Subcutaneous abdominal adipose tissue (tissue), 5 donors: ENCODE results near the gene EEFSEC.

Source experiments
- H3K27ac ChIP-seq: one replicate; pipeline ENCODE4 v1.7.0; 2013; ENCODE audit warnings: low read depth, mild to moderate bottlenecking, inconsistent platforms, low read length, moderate library complexity
- H3K27me3 ChIP-seq, 5 donors: one replicate each; pipeline ENCODE4 v1.7.0; 2013; ENCODE audit warnings: low read length in 5 of 5, inconsistent platforms in 1 of 5; ENCODE audit not compliant: control insufficient read depth in 5 of 5, insufficient read depth in 4 of 5
- H3K36me3 ChIP-seq, 5 donors: one replicate each; pipeline ENCODE4 v1.7.0; 2013; ENCODE audit warnings: low read length in 5 of 5; ENCODE audit not compliant: control insufficient read depth in 5 of 5, insufficient read depth in 5 of 5
- H3K4me1 ChIP-seq, 5 donors: one replicate each; pipeline ENCODE4 v1.7.0; 2013; ENCODE audit warnings: low read length in 5 of 5, mild to moderate bottlenecking in 3 of 5, moderate library complexity in 1 of 5; ENCODE audit not compliant: control insufficient read depth in 5 of 5, insufficient read depth in 5 of 5
- H3K4me3 ChIP-seq, 5 donors: one replicate each; pipeline ENCODE4 v1.7.0; 2013; ENCODE audit warnings: low read length in 5 of 5, low read depth in 1 of 5
- H3K9ac ChIP-seq, 5 donors: one replicate each; pipeline ENCODE4 v1.7.0; 2013; ENCODE audit warnings: low read length in 5 of 5, mild to moderate bottlenecking in 4 of 5, moderate library complexity in 3 of 5
- H3K9me3 ChIP-seq, 5 donors: one replicate each; pipeline ENCODE4 v1.7.0; 2013; ENCODE audit warnings: low read length in 5 of 5; ENCODE audit not compliant: control insufficient read depth in 5 of 5
- donor health status: healthy.
- donor health status: healthy.
- donor health status: healthy.
- donor health status: healthy.
- donor health status: healthy.

The EEFSEC gene

GRCh38 chr3:128309026-128309425, 155.7 kb downstream of the EEFSEC start:
- Histone ChIP-seq H3K36me3 (peaks cover 0 to 7% (median 0%) of the 10 kb centered on the region in 5 donors), H3K27me3 (no peaks in the 10 kb centered on the region), H3K4me3 (no peak overlapping the region), H3K4me1 (no peaks in the 10 kb centered on the region), H3K9me3 (no peaks in the 10 kb centered on the region), H3K27ac (no peak overlapping the region), H3K9ac (no peak overlapping the region)

DNA sequence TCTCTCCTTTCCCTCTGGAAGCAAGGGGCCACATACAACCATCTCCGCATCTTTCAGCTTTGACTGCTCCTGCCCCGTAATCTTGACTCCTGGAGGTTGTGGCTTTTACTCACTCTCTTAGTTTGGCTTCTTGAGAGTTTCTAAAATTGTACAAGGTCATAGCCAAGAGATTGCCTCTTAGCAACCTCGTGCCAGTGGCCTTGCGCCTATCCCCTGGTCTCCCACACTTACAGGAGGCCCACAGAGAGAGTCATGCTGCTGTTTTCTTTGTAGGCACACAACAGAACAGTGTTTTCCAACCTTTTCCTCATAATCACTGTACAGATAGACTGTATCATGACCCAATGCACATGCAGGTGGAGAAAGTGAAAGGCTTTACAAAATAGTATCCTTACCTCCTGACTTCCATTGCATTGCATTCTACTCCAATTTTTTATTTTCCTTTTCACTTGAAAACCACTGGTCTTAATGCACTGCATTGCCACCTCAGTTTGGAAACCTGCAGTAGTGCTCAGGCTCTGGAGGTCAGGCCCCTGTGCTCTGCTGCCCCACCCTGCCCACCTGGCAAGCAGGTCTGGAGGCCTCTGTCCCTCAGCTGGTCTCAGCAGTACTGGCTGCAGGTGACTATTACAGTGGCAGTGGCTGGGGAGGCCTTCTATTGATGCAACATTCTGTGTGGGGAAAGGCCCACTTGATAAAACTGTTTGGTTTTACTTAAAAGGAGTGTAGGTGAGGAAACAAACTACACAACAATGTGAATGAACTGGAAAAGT, 157.2 kb downstream of the EEFSEC start:
- Histone ChIP-seq H3K36me3 (peaks cover 0 to 7% (median 0%) of the 10 kb centered on the region in 5 donors), H3K4me3 (no peak overlapping the region), H3K4me1 (no peaks in the 10 kb centered on the region), H3K9me3 (no peaks in the 10 kb centered on the region), H3K27ac (no peak overlapping the region), H3K27me3 (no peaks in the 10 kb centered on the region), H3K9ac (no peak overlapping the region)

- H3K9ac ChIP-seq: no peak overlapping the region
- H3K27me3 ChIP-seq: no peaks in the 10 kb centered on the region
- H3K4me1 ChIP-seq: peaks cover 0 to 3% (median 3%) of the 10 kb centered on the region in 5 donors
- no peak overlapping the region for H3K27ac ChIP-seq
- H3K4me3 ChIP-seq: no peak overlapping the region
- H3K36me3 ChIP-seq: peaks cover 0 to 7% (median 0%) of the 10 kb centered on the region in 5 donors
- no peaks in the 10 kb centered on the region for H3K9me3 ChIP-seq
Observed at GRCh38 chr3:128311441-128311844, 158.2 kb downstream of the EEFSEC start.

- Histone ChIP-seq H3K4me3 (no peak overlapping the region), H3K4me1 (peaks cover 0 to 11% (median 9%) of the 10 kb centered on the region in 5 donors), H3K9ac (no peak overlapping the region), H3K27me3 (no peaks in the 10 kb centered on the region), H3K27ac (no peak overlapping the region), H3K9me3 (no peaks in the 10 kb centered on the region), H3K36me3 (peaks cover 0 to 7% (median 0%) of the 10 kb centered on the region in 5 donors)
Observed at GRCh38 chr3:128312271-128312670, 159.0 kb downstream of the EEFSEC start.

DNA sequence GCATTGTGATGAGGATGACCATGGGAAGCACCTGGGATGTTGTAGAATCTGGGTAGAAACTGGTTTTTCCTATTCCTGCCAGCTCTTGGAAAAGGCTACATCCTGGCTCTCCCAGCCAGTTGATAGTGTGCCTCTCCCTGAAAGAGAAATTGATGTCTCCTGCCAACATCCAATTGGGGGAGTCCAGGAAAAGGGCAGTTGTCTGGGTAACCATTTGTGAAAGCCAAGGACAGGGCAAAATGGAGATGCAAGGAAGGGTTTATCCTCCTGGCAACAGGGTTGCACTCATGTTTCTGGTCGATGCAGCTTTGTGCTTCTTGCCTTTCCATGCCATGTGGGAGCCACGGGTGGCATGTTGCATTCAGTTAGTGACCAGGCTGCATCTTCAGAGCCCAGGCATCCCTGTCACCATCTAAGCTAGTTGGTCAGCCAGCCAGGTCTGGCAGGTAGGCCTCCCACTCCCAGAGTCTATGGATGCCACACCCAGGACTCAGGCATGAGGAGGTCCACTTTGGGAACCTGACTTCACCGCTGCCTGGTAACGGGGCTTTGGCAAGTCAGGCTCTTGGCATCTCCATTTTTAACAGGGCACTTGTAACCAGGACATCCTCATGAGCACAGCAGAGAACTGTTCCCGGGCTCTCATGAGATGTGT, 159.9 kb downstream of the EEFSEC start:
- peaks cover 0 to 7% (median 0%) of the 10 kb centered on the region in 5 donors for H3K36me3 ChIP-seq
- no peak overlapping the region for H3K4me3 ChIP-seq
- no peaks in the 10 kb centered on the region for H3K27me3 ChIP-seq
- no peak overlapping the region for H3K27ac ChIP-seq
- H3K9ac ChIP-seq: peak overlapping the region in 1 of 5 donors; percentile 38
- peaks cover 0 to 20% (median 14%) of the 10 kb centered on the region in 5 donors for H3K4me1 ChIP-seq
- no peaks in the 10 kb centered on the region for H3K9me3 ChIP-seq

- Histone ChIP-seq H3K27me3 (no peaks in the 10 kb centered on the region), H3K9ac (no peak overlapping the region), H3K4me1 (peaks cover 0 to 20% (median 14%) of the 10 kb centered on the region in 5 donors), H3K27ac (no peak overlapping the region), H3K9me3 (no peaks in the 10 kb centered on the region), H3K4me3 (no peak overlapping the region), H3K36me3 (peaks cover 0 to 9% (median 0%) of the 10 kb centered on the region in 5 donors)
Observed at GRCh38 chr3:128313935-128314334, 160.7 kb downstream of the EEFSEC start.

- H3K36me3 ChIP-seq: peaks cover 0 to 17% (median 8%) of the 10 kb centered on the region in 5 donors
- no peak overlapping the region for H3K9ac ChIP-seq
- H3K27me3 ChIP-seq: no peaks in the 10 kb centered on the region
- H3K9me3 ChIP-seq: no peaks in the 10 kb centered on the region
- H3K27ac ChIP-seq: no peak overlapping the region
- peaks cover 0 to 20% (median 14%) of the 10 kb centered on the region in 5 donors for H3K4me1 ChIP-seq
- no peak overlapping the region for H3K4me3 ChIP-seq
Observed at GRCh38 chr3:128315313-128315712, 162.0 kb downstream of the EEFSEC start.

DNA sequence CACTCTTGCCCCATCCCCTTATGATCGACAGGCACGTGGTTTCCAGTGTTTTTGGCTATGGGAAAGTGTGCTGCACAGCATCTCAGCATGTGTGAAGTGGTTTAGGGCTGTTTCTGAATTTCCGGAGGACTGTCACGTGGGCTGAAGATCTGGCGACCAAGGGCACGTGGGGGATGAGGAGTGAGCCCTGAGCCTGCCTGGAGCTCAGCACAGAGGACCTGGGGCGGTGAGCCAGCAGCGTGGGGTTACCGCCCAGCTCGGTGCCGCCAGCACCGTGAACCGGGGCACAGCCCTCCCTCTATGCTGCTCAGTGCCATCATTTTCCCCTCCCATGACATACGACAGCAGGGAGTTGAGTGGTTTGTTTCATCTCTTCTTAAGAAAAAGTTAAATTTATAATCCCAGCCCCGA, 163.2 kb downstream of the EEFSEC start:
- H3K27me3 ChIP-seq: no peaks in the 10 kb centered on the region
- no peak overlapping the region for H3K27ac ChIP-seq

GRCh38 chr3:128317101-128317697, 163.9 kb downstream of the EEFSEC start:
- H3K4me1 ChIP-seq: peaks cover 0 to 27% (median 14%) of the 10 kb centered on the region in 5 donors
- no peaks in the 10 kb centered on the region for H3K9me3 ChIP-seq
- H3K9ac ChIP-seq: no peak overlapping the region
- H3K36me3 ChIP-seq: peaks cover 0 to 14% (median 8%) of the 10 kb centered on the region in 5 donors
- no peaks in the 10 kb centered on the region for H3K27me3 ChIP-seq
- no peak overlapping the region for H3K27ac ChIP-seq
- no peak overlapping the region for H3K4me3 ChIP-seq

More for the DNA sequence above, 163.2 kb downstream of the EEFSEC start:
- H3K4me3 ChIP-seq: no peak overlapping the region
- peak overlapping the region in 1 of 5 donors; percentile 5 for H3K9ac ChIP-seq
- peaks cover 0 to 17% (median 8%) of the 10 kb centered on the region in 5 donors for H3K36me3 ChIP-seq
- H3K9me3 ChIP-seq: no peaks in the 10 kb centered on the region
- peaks cover 0 to 23% (median 14%) of the 10 kb centered on the region in 5 donors for H3K4me1 ChIP-seq
